CD14-positive monocyte (primary cell): ENCODE results near the gene GCSAM. TPM values are rescaled to one million over a fixed set of nuclear protein-coding genes. Genes with fewer than 3 reads are reported as not detected.

Experiments
- DNase-seq, 3 donors: peaks; one replicate each; pipeline ENCODE4 v3.0.0-alpha.2; 2011 to 2022
- H2AFZ ChIP-seq: 2 replicates; pipeline ENCODE4 v1.6.0; 2012; ENCODE audit warnings: mild to moderate bottlenecking, low read depth, low read length, inconsistent platforms; ENCODE audit not compliant: insufficient read depth, poor library complexity, severe bottlenecking
- H3K27ac ChIP-seq, 2 donors: 1 replicate in 1 of 2; 2 replicates in 1 of 2; pipeline ENCODE4 v1.5.1; 2012 to 2013; ENCODE audit warnings: low read length in 2 of 2, control low read depth in 1 of 2, inconsistent platforms in 1 of 2, low read depth in 1 of 2, mild to moderate bottlenecking in 1 of 2
- H3K27me3 ChIP-seq, 2 donors: one replicate each; pipeline versions ENCODE4 v1.6.0 to v1.6.1; 2011 to 2013; ENCODE audit warnings: low read length in 2 of 2; ENCODE audit not compliant: control insufficient read depth in 2 of 2, insufficient read depth in 2 of 2
- H3K36me3 ChIP-seq, 2 donors: replicated peaks in 1 of 2; 1 replicate in 1 of 2; 2 replicates in 1 of 2; pipeline versions ENCODE4 v1.5.1 to v1.6.1; 2012 to 2013; ENCODE audit warnings: low read length in 2 of 2, control low read depth in 1 of 2, inconsistent platforms in 1 of 2, mild to moderate bottlenecking in 1 of 2; ENCODE audit not compliant: insufficient read depth in 2 of 2, control insufficient read depth in 1 of 2
- H3K4me1 ChIP-seq, 2 donors: 1 replicate in 1 of 2; 2 replicates in 1 of 2; pipeline versions ENCODE4 v1.5.1 to v1.6.1; 2012 to 2013; ENCODE audit warnings: low read length in 2 of 2, control low read depth in 1 of 2, inconsistent platforms in 1 of 2, mild to moderate bottlenecking in 1 of 2, moderate library complexity in 1 of 2; ENCODE audit not compliant: insufficient read depth in 2 of 2, control insufficient read depth in 1 of 2
- H3K4me2 ChIP-seq: replicated peaks from 2 replicates; pipeline ENCODE3; 2012; ENCODE audit warnings: low read length, moderate library complexity, mild to moderate bottlenecking; ENCODE audit not compliant: poor library complexity, severe bottlenecking; ENCODE audit errors: extremely low read depth
- H3K4me3 ChIP-seq, 3 experiments: fragments of 200-600 bp in 1 of 3; sonication (generic) in 1 of 3; replicated peaks in 1 of 3; 1 replicate in 2 of 3; 2 replicates in 1 of 3; pipeline ENCODE4 v1.5.1; 2011 to 2013; ENCODE audit warnings: low read length in 3 of 3, mild to moderate bottlenecking in 3 of 3, control low read depth in 2 of 3, low read depth in 2 of 3, inconsistent platforms in 1 of 3, moderate library complexity in 1 of 3
- H3K79me2 ChIP-seq: 2 replicates; pipeline ENCODE4 v1.6.0; 2012; ENCODE audit warnings: mild to moderate bottlenecking, control low read depth, inconsistent platforms, low read length, moderate library complexity; ENCODE audit not compliant: insufficient read depth
- H3K9ac ChIP-seq: 2 replicates; pipeline ENCODE4 v1.6.0; 2017; ENCODE audit warnings: low read length, mild to moderate bottlenecking; ENCODE audit not compliant: insufficient read depth, poor library complexity, severe bottlenecking
- H3K9me3 ChIP-seq, 2 donors: replicated peaks in 1 of 2; 1 replicate in 1 of 2; 2 replicates in 1 of 2; pipeline versions ENCODE4 v1.5.1 to v1.6.1; 2012 to 2013; ENCODE audit warnings: low read length in 2 of 2, control low read depth in 1 of 2; ENCODE audit not compliant: control insufficient read depth in 1 of 2, insufficient read depth in 1 of 2
- H4K20me1 ChIP-seq: 2 replicates; pipeline ENCODE4 v1.6.0; 2012; ENCODE audit warnings: mild to moderate bottlenecking, low read length, control low read depth, moderate library complexity; ENCODE audit not compliant: insufficient read depth
- H3K27ac Mint-ChIP-seq, 7 donors: one replicate each; pipeline ENCODE4 v1.8.0; 2020; ENCODE audit warnings: mild to moderate bottlenecking in 7 of 7, mixed read lengths in 7 of 7, moderate library complexity in 6 of 7, inconsistent platforms in 2 of 7
- H3K27me3 Mint-ChIP-seq, 3 donors: one replicate each; pipeline ENCODE4 v1.8.0; 2021 to 2022; ENCODE audit warnings: low read depth in 3 of 3, mild to moderate bottlenecking in 3 of 3, mixed read lengths in 3 of 3, moderate library complexity in 3 of 3, inconsistent platforms in 1 of 3
- H3K36me3 Mint-ChIP-seq, 2 donors: one replicate each; pipeline ENCODE4 v1.8.0; 2020; ENCODE audit warnings: mixed read lengths in 2 of 2, inconsistent platforms in 1 of 2, mild to moderate bottlenecking in 1 of 2
- H3K4me1 Mint-ChIP-seq: one replicate; pipeline ENCODE4 v1.8.0; 2020; ENCODE audit warnings: mild to moderate bottlenecking, mixed read lengths
- H3K4me3 Mint-ChIP-seq, 2 donors: one replicate each; pipeline ENCODE4 v1.8.0; 2020; ENCODE audit warnings: mild to moderate bottlenecking in 2 of 2, mixed read lengths in 2 of 2, moderate library complexity in 1 of 2
- H3K9me3 Mint-ChIP-seq, 7 donors: one replicate each; pipeline ENCODE4 v1.8.0; 2020 to 2022; ENCODE audit warnings: mixed read lengths in 7 of 7, mild to moderate bottlenecking in 6 of 7, moderate library complexity in 6 of 7, inconsistent platforms in 2 of 7
- WGBS: methylation state at CpG from one replicate; pipeline ENCODE4 v1.1.5; 2013; ENCODE audit warnings: missing lambda C conversion rate; ENCODE audit not compliant: insufficient coverage; 5-methylcytosine and 5-hydroxymethylcytosine counted together
- intact Hi-C, 2 donors: fragments of 100-400 bp; cut with micrococcal nuclease; formaldehyde crosslinking; loops; one replicate each; pipeline versions ENCODE4 v1.15.0 to v1.15.1; 2023
- polyA plus RNA-seq, 3 donors: library from polyadenylated mRNA; depleted of rRNA in 1 of 3; unstranded in 2 of 3; stranded (reverse) in 1 of 3; fragments of 300-500 nt in 2 of 3; fragments of >200 nt in 1 of 3; fragmentation: Illumina TruSeq in 2 of 3; gene quantifications; 1 replicate in 2 of 3; 2 replicates in 1 of 3; pipeline ENCODE4 v1.2.3, GENCODE V29; 2012 to 2021
- TF ChIP-seq, protein P1 (sequence below): fragments of 200-600 bp; IDR thresholded peaks from one replicate; pipeline ENCODE4 v1.8.0; 2022; ENCODE audit warnings: antibody characterized with exemption, mild to moderate bottlenecking

The GCSAM gene
- polyA plus RNA-seq, 3 donors: 0.10 to 0.16 TPM; not detected in 1

DNA sequence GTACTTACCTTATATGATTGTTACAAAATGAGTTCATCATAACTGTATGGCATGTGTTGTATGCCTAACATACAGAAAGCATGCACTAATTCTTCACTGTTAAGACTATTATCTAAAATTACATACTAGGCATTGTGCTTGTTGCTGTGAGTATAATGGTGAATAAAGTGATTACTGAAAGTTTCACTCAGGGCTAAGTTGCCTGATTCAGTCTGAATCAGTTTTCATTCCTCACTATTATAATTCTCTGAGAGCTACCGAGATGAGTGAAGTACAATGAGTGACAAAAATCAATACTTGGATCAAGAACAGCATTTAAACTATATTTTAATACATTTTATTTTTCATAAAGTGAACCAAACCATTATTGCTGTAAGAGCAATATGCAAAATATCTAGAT, 7.5 kb upstream of the GCSAM start:
- Mint-ChIP-seq H3K36me3 (no peaks in the 10 kb centered on the region), H3K27me3 (no peaks in the 10 kb centered on the region)
- intact Hi-C loops: no loop called here

GRCh38 chr3:112138219-112138969, 5.3 kb upstream of the GCSAM start:
- no peak overlapping the region for H3K9ac ChIP-seq
- H3K27me3 ChIP-seq: no peaks in the 10 kb centered on the region
- no peak overlapping the region for H2AFZ ChIP-seq
- no peaks in the 10 kb centered on the region for H3K36me3 Mint-ChIP-seq
- intact Hi-C loops: no loop called here
- H3K79me2 ChIP-seq: no peaks in the 10 kb centered on the region
- H3K9me3 Mint-ChIP-seq: peaks cover 0 to 2% (median 0%) of the 10 kb centered on the region in 7 donors
- H3K4me3 ChIP-seq: no peak overlapping the region
- no peak overlapping the region for H3K4me2 ChIP-seq
- no peaks in the 10 kb centered on the region for H4K20me1 ChIP-seq
- no peaks in the 10 kb centered on the region for H3K36me3 ChIP-seq
- peak overlapping the region in 3 of 7 donors; percentile 30 to 58 (median 42) for H3K27ac Mint-ChIP-seq
- WGBS: no CpG with 5 or more reads among the region's 1 CpG
- no peaks in the 10 kb centered on the region for H3K27me3 Mint-ChIP-seq
- no peaks in the 10 kb centered on the region for H3K9me3 ChIP-seq
- TF ChIP-seq, protein P1, sequence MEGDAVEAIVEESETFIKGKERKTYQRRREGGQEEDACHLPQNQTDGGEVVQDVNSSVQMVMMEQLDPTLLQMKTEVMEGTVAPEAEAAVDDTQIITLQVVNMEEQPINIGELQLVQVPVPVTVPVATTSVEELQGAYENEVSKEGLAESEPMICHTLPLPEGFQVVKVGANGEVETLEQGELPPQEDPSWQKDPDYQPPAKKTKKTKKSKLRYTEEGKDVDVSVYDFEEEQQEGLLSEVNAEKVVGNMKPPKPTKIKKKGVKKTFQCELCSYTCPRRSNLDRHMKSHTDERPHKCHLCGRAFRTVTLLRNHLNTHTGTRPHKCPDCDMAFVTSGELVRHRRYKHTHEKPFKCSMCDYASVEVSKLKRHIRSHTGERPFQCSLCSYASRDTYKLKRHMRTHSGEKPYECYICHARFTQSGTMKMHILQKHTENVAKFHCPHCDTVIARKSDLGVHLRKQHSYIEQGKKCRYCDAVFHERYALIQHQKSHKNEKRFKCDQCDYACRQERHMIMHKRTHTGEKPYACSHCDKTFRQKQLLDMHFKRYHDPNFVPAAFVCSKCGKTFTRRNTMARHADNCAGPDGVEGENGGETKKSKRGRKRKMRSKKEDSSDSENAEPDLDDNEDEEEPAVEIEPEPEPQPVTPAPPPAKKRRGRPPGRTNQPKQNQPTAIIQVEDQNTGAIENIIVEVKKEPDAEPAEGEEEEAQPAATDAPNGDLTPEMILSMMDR: no peak
- peaks cover 12 to 20% of the 10 kb centered on the region in 2 donors for H3K4me1 ChIP-seq
- H3K27ac ChIP-seq: no peak overlapping the region
- no peak for DNase-seq
- peaks cover 27% of the 10 kb centered on the region for H3K4me1 Mint-ChIP-seq
- H3K4me3 Mint-ChIP-seq: no peak overlapping the region

More for the DNA sequence above, 7.5 kb upstream of the GCSAM start:
- Histone ChIP-seq H3K27me3 (no peaks in the 10 kb centered on the region), H3K9me3 (peaks cover 0 to 8% of the 10 kb centered on the region in 2 donors), H3K36me3 (no peaks in the 10 kb centered on the region), H3K79me2 (no peaks in the 10 kb centered on the region), H3K4me1 (peaks cover 8 to 15% of the 10 kb centered on the region in 2 donors), H4K20me1 (no peaks in the 10 kb centered on the region), H3K4me2 (no peak overlapping the region), H3K4me3 (no peak overlapping the region), H2AFZ (no peak overlapping the region), H3K9ac (no peak overlapping the region), H3K27ac (no peak overlapping the region)
- Mint-ChIP-seq H3K27ac (no peak overlapping the region), H3K9me3 (peaks cover 0 to 18% (median 9%) of the 10 kb centered on the region in 7 donors), H3K4me1 (peaks cover 21% of the 10 kb centered on the region), H3K4me3 (no peak overlapping the region)
- no CpG with 5 or more reads among the region's 1 CpG for WGBS
- TF ChIP-seq, protein P1: no peak
- no peak for DNase-seq
